ENCODE results near the gene PTGFRN. TPM values are rescaled to one million over a fixed set of nuclear protein-coding genes. Genes with fewer than 3 reads are reported as not detected.

Gene PTGFRN
- total and polyA plus RNA-seq, 2 experiments from 2014 or later = 17.4 to 32.7 TPM

- TF ChIP-seq ETS1 (IDR thresholded peaks at IDR 0.05) = no peak
- TF ChIP-seq STAT1 (IDR thresholded peaks at IDR 0.05; ENCODE audit: unreplicated experiment) = no peak
- no peak for TF ChIP-seq EZH2 (IDR thresholded peaks at IDR 0.05; ENCODE audit: low read depth, unreplicated experiment)
- TF ChIP-seq ZNF462 (CRISPR knock-in tag; IDR thresholded peaks at IDR 0.05) = no peak
- Histone ChIP-seq H3K9me2 (ENCODE audit: insufficient read depth) (no peaks in the 10 kb centered on the region), H4K20me1 (replicated peaks; ENCODE audit: insufficient read depth) (peaks cover 4% of the 10 kb centered on the region), H3K4me2 (no peak overlapping the region), H3K36me3 (ENCODE audit: insufficient read depth) (no peaks in the 10 kb centered on the region), H3K27me3 (ENCODE audit: insufficient read depth) (no peaks in the 10 kb centered on the region), H3K27ac (ENCODE audit: low read depth) (no peak overlapping the region), H2AFZ (no peak overlapping the region), H3K4me3 (no peak overlapping the region), H3K4me1 (ENCODE audit: insufficient read depth) (peaks cover 10% of the 10 kb centered on the region; the same call in 1 of the 2 replicates), H3K79me2 (replicated peaks; ENCODE audit: insufficient read depth) (peaks cover 80% of the 10 kb centered on the region), H3F3A (replicated peaks; ENCODE audit: low read depth) (no peaks in the 10 kb centered on the region)
- ATAC-seq = no peak
- no peaks in the 10 kb centered on the region for H3K9me3 Mint-ChIP-seq
- no peak overlapping the region for H3K27ac Mint-ChIP-seq
- no peak overlapping the region for H3K4me3 Mint-ChIP-seq
- no peaks in the 10 kb centered on the region for H3K36me3 Mint-ChIP-seq (ENCODE audit: low read depth)
- peaks cover 15% of the 10 kb centered on the region; the same call in 2 of the 3 replicates for H3K4me1 Mint-ChIP-seq
- peaks cover 3% of the 10 kb centered on the region for H3K27me3 Mint-ChIP-seq (ENCODE audit: insufficient read depth, low read depth, poor library complexity)
- DNase-seq (ENCODE audit: low spot score) = no peak
Measured at GRCh38 chr1:116918714-116919357, 9.1 kb downstream of the PTGFRN start.
